GM18867 (cell line): Measurements from ENCODE around the gene ADGRF5.

Experiments
- ATAC-seq: cut with Tn5 transposase; IDR thresholded peaks from one replicate; pipeline ENCODE4 v1.9.1; 2021; ENCODE audit warnings: mild to moderate bottlenecking, moderate library complexity; ENCODE audit not compliant: unreplicated experiment

Gene ADGRF5

DNA sequence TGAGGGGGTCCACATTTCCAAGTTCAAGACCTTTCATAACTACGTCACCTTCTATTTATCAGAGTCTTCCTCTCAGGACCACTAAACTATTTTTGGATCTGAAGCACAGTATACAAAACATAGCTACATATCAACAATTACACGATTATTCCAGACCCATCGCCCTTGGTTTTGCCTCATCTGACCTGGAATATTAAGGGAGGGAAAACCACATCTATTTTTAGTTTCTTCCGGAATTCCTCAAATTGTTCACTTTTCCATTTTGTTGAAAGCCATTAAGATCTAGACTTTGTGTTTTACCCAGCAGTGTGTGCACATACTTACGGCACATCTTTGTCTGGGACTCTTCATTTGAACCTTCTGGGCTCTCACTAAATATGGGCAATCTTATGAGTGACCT lies 12.0 kb upstream of the ADGRF5 start:
- no peak for ATAC-seq

DNA sequence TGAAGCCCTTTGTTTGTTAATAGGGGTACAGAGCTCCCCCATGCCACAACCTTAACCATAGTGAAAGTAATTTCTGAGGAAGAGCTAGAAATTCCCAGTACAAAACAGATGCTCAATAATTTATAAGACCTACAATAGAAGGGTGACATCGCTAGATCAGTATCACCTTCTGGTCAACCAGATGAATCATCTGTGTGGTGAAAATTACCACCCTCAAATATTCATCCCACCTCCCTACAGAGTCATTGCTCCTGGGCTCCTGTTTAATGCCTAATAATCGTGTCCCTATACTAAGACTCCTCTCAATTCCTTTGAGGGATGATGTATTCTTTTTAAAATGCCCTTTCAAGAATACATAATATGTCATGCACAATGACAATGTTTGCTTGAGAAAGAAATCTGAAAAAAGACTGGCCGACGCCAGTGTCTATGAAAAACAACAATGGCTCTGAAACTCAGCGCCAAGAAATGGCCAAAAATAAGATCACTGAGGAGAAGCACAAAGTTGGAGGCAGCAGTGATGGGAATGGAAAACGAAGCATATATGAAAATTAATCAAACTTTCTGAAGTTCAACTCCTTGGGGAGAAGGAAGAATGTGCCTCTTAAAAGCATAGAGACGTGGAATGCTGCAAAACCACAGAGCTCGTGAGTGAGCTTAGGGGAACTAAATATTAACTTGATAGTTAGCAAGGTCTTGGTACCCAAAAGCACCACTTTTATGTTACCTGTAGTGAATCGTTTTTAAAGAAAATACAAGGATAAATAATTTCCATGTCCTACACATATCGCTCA lies 11.0 kb upstream of the ADGRF5 start:
- ATAC-seq: no peak

DNA sequence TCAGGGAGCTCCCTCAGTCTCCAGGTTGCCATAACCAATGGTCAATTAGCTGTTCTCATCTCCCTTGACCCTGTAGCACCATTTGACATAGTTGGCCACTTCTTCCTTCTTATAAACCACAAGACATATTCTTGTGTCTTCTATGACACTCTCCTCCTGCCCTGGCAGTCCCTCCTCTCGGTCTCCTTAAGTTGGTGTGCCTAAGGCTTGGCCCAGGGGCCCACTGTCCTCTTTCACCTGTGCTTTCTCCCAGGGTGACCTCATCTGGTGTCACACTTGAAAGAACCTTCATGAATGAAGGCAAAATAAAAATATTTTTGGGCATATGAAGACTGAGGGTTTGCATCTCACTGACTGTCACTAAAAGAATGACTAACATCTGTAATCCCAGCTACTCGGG lies 9.7 kb upstream of the ADGRF5 start:
- no peak for ATAC-seq

DNA sequence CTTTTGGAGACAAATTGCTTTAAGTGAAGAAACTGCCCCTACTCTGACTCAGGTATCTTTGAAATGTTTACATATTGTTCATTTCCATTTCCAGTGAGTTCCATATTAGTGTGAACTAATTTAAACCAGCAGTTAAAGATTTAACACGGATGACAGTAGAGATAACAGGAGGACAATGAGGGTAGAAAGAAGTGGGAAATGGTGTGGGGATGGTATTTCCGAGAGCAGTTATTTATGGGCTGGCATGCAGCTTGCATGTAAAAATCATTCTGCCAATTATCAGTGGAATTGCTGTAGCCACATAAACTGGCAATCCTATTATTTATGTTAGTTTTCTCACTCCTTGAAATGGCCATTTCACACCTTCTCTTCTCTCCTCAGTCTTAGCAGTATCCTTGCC lies 8.6 kb upstream of the ADGRF5 start:
- no peak for ATAC-seq

DNA sequence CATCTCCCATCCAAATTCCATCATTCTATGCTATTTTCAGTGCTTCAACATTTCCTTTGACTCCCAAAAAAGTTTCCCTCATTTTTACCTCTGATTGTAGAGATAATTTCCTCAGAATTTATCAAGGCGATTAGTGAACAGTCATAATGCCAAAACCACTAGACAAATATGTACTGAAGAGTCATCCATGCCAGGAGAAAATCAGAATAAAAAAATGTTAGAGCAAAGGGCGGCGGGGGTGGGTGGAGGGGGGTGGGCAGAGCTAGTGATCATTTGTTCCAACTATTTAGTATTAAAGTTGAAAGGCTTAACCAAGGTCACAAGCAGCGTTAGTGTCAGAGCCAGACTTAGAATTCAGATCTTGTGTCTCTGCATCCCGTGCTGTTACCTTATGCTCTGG lies 5.3 kb upstream of the ADGRF5 start:
- no peak for ATAC-seq

DNA sequence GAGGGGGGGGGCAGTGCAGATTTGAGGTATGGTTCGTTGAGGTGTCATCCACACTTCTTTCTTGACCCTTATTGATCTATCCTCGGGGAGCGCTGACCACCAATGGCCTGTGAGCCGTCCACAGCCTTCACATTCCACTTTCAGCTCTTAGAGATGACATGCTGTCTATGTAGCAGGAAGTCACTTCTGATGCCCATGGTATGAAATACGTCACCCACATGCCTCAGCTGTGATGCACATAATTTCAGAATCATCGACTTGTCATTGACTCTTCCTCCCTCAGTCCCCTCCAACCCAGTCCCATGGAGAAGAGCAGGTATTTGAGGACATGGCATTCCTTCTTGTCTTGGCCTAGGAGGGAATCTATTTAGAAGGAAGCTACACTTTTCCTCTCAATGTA lies 4.7 kb upstream of the ADGRF5 start:
- ATAC-seq: no peak

DNA sequence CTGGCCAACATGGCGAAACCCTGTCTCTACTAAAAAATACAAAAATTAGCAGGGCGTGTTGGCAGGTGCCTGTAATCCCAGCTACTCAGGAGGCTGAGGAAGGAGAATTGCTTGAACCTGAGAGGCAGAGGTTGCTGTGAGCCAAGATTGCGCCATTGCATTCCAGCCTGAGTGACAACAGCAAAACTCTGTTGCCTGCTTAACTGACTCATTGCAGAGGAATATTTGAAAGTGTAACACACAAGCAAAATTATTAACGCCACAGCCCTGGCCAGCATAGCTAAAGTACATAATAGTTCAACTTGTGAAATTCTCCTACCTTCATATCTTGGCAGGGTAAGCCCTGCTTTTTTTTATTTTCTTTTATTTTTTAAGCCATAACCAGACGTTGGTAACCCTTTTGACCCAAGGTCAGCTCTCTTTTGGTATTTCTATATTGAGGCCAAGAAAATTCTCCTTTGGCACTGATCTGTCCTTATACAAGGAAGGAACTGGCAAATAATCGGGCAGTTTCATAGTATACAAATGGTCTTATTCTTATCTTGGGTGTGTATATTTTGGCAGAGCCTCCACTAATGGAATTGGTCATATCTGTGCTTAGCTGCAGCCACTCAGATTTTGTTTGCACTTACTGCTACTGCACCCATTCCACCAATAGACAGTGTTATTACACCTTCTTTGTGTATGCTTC lies 4.0 kb upstream of the ADGRF5 start:
- no peak for ATAC-seq

DNA sequence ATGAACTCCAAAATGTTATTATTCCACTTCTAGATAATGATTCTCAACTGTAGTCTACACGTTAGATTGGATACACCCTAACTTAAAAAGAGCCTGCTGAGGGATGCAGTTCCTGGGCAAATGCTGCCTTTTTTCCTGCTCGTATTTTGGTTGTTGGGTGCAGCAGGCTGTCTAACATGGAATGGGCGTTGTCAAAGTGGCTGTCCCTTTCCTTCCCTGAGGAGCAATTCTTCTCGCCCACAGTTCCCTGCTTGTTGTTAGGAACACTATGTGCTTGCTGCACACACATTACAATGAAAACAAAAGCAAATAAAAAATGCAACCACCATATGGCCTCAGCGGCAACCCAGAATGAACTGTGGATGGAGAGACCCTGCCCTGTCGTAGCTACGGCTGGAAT lies 1.7 kb upstream of the ADGRF5 start:
- no peak for ATAC-seq

DNA sequence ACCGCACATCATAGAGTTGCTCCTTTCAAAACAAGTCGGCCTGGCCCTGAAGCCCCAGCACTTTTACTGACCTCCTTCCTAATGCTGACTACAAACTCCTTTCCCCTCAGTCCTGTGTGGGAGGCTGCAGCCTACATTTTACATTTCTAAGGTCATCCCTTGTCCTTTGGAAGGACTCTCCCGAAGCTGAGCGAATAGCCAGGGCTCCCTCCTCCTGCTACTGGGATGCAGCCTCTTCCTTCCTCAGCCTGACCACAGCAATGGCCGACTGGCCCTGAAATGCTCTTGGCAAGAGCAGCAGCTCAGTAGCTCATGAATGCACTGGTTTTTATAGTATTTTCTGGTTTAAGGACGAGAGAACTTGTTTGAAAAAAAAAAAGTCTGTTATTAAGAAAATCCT lies 679 bp downstream of the ADGRF5 start:
- ATAC-seq: no peak

DNA sequence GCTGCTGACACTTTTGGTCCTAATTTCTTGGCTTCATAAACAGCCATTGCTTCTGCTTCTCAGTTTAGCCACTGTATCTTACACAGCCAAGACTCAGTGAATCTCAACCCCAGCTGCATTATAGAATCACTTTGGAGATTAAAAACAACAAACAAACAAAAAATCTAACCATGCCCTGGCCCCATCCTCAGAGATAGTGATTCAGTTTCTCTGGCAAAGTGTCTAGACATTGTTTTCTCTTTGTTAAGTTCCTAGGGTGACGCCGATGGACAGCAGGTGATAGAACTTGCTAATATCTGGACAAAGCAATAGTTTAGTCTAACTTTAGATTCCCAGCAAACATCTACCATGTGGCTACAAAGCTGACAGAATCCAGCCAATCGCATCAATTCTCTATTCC lies 2.9 kb downstream of the ADGRF5 start:
- no peak for ATAC-seq

DNA sequence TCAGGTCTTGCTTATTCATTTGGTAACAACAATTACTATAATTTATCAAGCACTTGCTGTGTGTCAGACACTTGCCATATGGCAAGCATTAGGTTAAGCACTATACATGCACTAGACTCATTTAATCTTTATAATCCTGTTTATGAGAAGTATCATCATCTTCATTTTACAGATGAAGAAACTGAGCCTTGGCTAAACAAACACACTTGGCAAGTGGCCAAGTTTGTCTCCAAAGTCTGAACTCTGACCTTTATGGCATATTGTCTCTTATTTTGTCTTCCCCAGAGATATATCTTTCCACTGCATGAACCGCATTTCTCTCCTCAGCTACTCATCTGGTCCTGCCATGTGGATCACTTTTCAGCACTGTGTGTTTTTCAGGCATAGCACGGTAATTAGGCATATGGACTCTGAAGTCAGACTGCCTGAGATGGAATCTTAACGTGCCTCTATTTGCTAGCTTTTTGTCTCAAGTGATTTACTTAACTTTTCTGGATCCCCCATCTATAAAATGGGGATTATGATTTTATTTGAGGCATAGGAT lies 4.7 kb downstream of the ADGRF5 start:
- ATAC-seq: no peak

DNA sequence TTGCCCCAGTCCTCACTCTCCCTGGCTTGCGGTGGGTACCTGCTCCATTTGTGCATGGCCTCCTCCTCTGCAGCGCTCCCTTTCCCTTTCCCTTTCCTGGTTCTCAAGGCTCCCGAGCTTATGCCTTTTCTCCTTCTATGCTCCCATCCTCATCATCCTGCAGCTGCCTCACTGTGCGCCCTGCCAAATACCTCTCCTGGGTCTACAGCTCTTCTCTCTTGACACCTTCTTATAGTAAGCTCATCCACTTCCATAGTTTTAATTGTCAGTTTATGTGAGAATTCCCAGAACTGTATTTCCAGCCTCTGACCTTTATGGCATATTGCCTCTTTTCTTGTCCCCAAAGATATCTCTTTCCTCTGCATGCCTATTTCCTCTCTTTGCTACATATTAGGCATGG lies 5.9 kb downstream of the ADGRF5 start:
- no peak for ATAC-seq

DNA sequence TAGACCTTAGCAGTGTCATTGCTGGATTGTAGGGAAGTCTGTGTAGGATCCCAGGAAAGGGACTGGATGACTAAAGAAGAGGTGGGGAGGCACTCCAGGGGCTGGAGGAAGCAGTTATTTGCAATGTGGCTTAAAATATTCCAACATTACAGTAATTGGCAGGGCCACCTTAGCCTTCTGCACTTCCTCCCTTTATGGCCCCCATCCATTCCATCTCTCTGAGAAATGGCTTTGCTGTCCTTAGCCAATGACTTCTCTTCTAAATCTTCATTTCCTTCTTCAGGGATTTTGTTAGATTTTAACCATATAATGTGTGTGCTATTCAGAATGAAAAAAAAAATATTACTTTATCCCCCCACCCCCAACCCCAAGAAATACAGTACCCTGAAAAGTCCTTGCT lies 6.4 kb downstream of the ADGRF5 start:
- no peak for ATAC-seq

DNA sequence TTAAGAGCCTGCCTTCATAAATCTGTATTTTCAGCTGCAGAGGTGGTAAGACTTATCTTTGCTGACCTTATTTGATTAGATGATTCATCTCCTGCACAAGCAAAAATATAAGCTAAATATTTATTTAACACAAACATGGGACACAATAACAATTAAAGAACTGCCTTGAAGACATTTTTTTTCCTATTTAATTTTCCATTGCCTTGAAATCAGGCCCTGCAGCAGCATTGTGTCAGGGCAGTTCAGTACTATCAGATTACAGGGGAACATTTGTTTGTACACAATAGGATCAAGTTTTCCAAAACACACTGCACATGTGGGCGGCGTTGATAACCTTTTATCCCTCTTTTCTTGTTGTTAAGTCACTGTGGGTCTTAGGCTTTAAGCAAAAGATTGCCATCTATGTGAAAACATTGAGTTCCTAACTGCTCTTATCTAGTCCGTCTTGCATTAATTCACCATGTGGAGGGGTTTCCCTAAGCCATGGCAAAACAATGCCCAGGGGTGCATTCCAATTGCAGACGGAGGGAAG lies 7.4 kb downstream of the ADGRF5 start:
- ATAC-seq: no peak

DNA sequence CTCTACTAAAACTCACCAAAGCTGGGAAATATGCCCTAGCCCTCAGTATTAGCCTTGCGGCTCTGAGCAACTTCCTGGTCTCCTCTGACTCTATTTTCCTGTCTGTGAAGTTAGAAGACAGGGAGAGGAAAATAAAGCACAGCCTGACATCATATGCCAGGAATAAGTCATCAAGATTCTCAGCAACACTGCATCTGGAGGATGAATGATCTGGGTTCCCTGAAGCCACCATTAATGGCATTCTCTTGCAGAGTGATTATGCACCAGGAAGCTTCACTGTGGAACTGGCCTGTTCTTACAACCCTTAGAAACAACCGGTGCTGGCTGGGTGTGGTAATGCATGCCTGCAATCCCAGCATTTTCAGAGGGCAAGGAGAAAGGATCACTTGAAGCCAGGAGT lies 12.4 kb downstream of the ADGRF5 start:
- no peak for ATAC-seq

DNA sequence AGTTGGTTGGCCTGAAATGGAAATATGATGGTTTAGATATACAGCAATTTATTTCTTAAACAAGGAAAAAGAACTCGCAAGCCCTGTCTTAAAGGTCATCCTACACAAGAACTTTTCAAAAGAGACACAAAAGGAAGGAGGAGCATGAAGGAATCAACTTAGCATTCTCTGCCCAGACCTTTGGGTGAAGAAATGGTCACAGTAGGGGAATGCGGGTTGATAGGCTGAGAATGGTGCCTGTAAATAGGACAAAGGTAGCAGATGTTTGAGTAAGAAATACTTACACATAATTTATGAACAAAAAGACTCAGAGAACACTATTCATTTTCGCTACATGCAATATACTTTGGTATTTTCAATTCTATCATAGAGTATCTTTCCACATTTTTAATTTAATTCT lies 15.0 kb downstream of the ADGRF5 start:
- ATAC-seq: no peak

DNA sequence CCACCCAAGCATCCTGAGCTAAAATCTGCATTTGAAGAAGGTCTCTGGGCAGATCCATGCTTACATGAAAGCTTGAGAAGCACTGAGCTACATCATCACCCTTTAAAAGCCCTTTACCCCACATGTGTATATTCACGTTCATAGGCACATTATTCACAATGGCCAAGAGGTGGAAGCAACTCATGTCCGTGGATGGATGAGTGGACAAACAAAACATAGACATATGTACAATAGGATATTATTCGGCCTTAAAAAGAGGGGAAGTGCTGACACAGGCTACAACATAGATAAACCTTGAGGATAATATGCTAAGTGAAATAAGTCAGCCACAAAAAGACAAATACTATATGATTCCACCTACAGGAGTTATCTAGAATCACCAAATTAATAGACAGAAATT lies 17.6 kb downstream of the ADGRF5 start:
- ATAC-seq: no peak

DNA sequence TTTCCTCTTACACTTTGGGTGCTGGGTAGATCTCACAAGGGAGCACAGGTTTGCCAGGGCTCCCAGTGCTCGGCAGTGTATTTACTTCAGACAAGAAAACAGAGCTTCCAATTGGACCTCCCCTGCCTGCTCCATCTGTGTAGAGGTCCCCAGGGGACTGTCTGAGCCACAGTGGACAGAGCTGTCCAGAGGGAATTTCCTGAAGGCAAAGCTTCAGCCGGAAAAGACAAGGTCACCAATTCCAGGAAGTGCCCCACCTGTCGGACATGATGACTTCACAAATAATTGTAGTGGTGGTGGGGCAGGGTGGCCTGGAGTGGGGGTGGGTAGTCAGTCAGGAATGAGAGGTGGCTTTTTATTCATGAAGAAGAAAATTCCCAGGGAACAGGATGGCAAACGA lies 18.6 kb downstream of the ADGRF5 start:
- no peak for ATAC-seq

DNA sequence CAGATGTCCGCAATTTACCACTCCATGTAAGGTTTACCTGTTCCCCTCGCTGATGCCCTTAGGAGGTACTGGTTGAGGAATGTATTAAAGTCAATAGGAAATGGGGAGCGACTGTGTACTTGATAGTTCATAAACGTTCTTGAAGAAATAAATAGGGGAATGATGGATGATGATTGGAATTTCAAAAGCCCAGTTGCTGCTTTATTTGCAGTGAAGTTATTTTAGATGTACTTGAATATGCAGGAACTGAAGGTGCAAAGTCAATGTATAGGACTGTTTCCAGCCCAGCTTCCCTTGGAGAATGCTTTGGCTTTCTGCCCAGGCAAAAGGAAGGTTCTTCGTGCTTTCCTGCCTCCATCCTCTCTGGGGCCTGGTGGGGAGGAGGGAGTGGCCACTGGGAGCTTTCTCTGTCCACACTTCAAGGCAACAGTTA lies 19.8 kb downstream of the ADGRF5 start:
- ATAC-seq: no peak

DNA sequence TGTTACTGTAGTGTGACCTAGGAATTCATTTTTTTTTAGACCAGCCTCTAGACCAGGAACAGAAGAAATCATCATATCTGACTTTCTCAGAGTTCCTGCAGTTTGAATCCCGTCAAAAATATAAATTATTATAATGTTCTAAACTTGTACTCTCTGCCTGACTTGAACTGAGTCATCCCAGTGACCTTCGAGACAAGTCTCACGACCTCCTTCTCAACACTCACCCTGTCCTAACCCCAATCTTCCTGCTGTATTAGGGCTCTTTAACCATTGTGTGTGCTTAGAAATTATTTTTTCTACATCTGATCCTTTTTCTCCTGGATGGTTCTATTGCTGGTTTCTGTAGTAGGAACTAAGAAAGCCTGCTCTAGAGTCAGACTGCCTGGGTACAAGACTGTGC lies 21.5 kb downstream of the ADGRF5 start:
- ATAC-seq: no peak

DNA sequence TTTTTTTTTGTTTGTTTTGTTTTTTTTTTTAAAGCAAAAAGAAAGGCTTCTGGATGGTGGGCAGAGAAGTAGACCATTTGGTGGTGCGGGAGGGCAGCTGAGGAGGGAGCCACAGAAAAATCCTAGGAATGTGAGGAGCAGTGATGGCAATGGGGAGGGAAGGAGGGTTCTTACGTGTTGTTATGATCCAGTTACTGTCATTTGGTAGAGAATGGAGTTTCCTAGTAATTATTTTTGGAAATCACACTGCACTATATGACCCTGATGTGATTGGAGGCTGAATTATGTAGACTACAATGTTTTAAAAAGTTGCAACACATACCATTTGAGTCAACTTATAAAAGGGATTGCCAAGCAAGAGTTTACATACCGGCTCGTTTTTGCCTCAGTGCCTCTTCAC lies 22.1 kb downstream of the ADGRF5 start:
- ATAC-seq: no peak

DNA sequence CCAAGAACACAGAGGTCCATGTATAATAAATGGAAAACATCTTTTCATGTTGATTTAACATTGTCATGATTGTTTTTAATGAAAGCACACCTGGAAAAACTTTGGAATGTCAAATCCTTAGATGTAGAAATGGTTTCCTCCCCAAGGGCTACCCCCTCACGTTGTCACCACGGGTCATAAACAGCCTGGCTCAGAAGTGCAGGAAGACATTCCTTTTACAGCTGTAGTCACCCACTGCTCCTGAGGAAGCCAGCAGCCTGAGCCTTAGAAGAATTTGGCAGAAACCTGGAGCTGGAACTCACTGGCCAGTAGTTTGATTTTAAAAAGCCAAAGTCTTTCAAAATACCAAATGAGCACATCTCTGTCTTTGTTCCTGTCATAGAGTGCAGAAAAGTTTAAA lies 23.7 kb downstream of the ADGRF5 start:
- ATAC-seq: no peak
